Peyer's patch (tissue), 4 donors: ENCODE measurements around the gene RNF152. TPM values are rescaled to one million over a fixed set of nuclear protein-coding genes. Genes with fewer than 3 reads are reported as not detected.

Source experiments
- DNase-seq, 3 donors: peaks; one replicate each; pipeline ENCODE4 v3.0.0-alpha.2; 2017 to 2019
- H3K27ac ChIP-seq, 4 donors: fragments of 200-600 bp; sonication (generic); one replicate each; pipeline ENCODE4 v1.5.1; 2016 to 2019
- H3K27me3 ChIP-seq, 2 donors: fragments of 200-600 bp; sonication (generic); one replicate each; pipeline ENCODE4 v1.5.1; 2019
- H3K36me3 ChIP-seq, 3 donors: fragments of 200-600 bp; sonication (generic); one replicate each; pipeline ENCODE4 v1.5.1; 2016 to 2019
- H3K4me1 ChIP-seq, 4 donors: fragments of 200-600 bp; sonication (generic); one replicate each; pipeline ENCODE4 v1.5.1; 2016 to 2019
- H3K4me3 ChIP-seq, 4 donors: fragments of 200-600 bp; sonication (generic); 1 replicate in 3 of 4; 2 replicates in 1 of 4; pipeline ENCODE4 v1.5.1; 2016 to 2019; ENCODE audit warnings: mild to moderate bottlenecking in 1 of 4
- H3K9me3 ChIP-seq, 4 donors: fragments of 200-600 bp; sonication (generic); one replicate each; pipeline ENCODE4 v1.5.1; 2016 to 2019; ENCODE audit warnings: mild to moderate bottlenecking in 1 of 4
- CTCF ChIP-seq, 6 experiments: fragments of 450-650 bp in 4 of 6; fragments of 200-600 bp in 2 of 6; sonication (generic) in 1 of 6; IDR thresholded peaks; one replicate each; pipeline ENCODE4 v1.5.1; 2017 to 2019; ENCODE audit warnings: antibody characterized with exemption in 6 of 6, mild to moderate bottlenecking in 3 of 6, moderate library complexity in 1 of 6
- POLR2A ChIP-seq, 2 donors: fragments of 450-650 bp; IDR thresholded peaks; one replicate each; pipeline ENCODE4 v1.5.1; 2017; ENCODE audit warnings: antibody characterized with exemption in 2 of 2, mild to moderate bottlenecking in 2 of 2, moderate library complexity in 2 of 2
- total RNA-seq, 4 donors: library from RNA; depleted of rRNA; stranded (reverse); fragments of >200 nt; gene quantifications; one replicate each; pipeline ENCODE4 v1.1.0, GENCODE V29; 2016

RNF152 gene
- total RNA-seq, 4 donors from 2014 or later, result 17.3 to 185 (median 120) TPM

- no peak for DNase-seq
- no peaks in the 10 kb centered on the region for H3K9me3 ChIP-seq
- no peak for TF ChIP-seq POLR2A (IDR thresholded peaks at IDR 0.05)
- H3K27me3 ChIP-seq, result no peaks in the 10 kb centered on the region
- peaks cover 0 to under 1% (median 0%) of the 10 kb centered on the region in 4 donors for H3K4me1 ChIP-seq
- peaks cover 0 to 11% (median 0%) of the 10 kb centered on the region in 3 donors for H3K36me3 ChIP-seq
- H3K4me3 ChIP-seq, result no peak overlapping the region
- H3K27ac ChIP-seq, result no peak overlapping the region
Observed at GRCh38 chr18:61860302-61860701, 32.5 kb downstream of the RNF152 start.

- no peak overlapping the region for H3K27ac ChIP-seq
- peaks cover 0 to 11% (median 0%) of the 10 kb centered on the region in 3 donors for H3K36me3 ChIP-seq
- no peak for TF ChIP-seq CTCF (IDR thresholded peaks at IDR 0.05)
- TF ChIP-seq POLR2A (IDR thresholded peaks at IDR 0.05), result no peak
- H3K4me1 ChIP-seq, result peaks cover 0 to 9% (median 0%) of the 10 kb centered on the region in 4 donors
- no peaks in the 10 kb centered on the region for H3K9me3 ChIP-seq
- no peak overlapping the region for H3K4me3 ChIP-seq
- H3K27me3 ChIP-seq, result no peaks in the 10 kb centered on the region
- no peak for DNase-seq
Observed at GRCh38 chr18:61859113-61859512, 33.7 kb downstream of the RNF152 start.

- TF ChIP-seq CTCF (IDR thresholded peaks at IDR 0.05) (no peak), POLR2A (IDR thresholded peaks at IDR 0.05) (no peak)
- Histone ChIP-seq H3K4me1 (peaks cover 0 to 9% (median 0%) of the 10 kb centered on the region in 4 donors), H3K27ac (no peak overlapping the region), H3K9me3 (no peaks in the 10 kb centered on the region), H3K27me3 (no peaks in the 10 kb centered on the region), H3K36me3 (peaks cover 0 to 11% (median 0%) of the 10 kb centered on the region in 3 donors), H3K4me3 (no peak overlapping the region)
- no peak for DNase-seq
Observed at GRCh38 chr18:61856678-61857077, 36.1 kb downstream of the RNF152 start.

- H3K4me3 ChIP-seq, result no peak overlapping the region
- DNase-seq, result no peak
- H3K9me3 ChIP-seq, result no peaks in the 10 kb centered on the region
- no peak overlapping the region for H3K27ac ChIP-seq
- no peaks in the 10 kb centered on the region for H3K27me3 ChIP-seq
- H3K4me1 ChIP-seq, result peaks cover 0 to 9% (median 0%) of the 10 kb centered on the region in 4 donors
- TF ChIP-seq POLR2A (IDR thresholded peaks at IDR 0.05), result no peak
- no peak for TF ChIP-seq CTCF (IDR thresholded peaks at IDR 0.05)
- H3K36me3 ChIP-seq, result peaks cover 0 to 11% (median 0%) of the 10 kb centered on the region in 3 donors
Observed at GRCh38 chr18:61855449-61856378, 37.1 kb downstream of the RNF152 start.

GRCh38 chr18:61854578-61855448 lies 38.0 kb downstream of the RNF152 start:
- Histone ChIP-seq H3K4me1 (peaks cover 0 to 9% (median 0%) of the 10 kb centered on the region in 4 donors), H3K27ac (no peak overlapping the region)
- DNase-seq, result no peak

More at GRCh38 chr18:61854578-61855448, 38.0 kb downstream of the RNF152 start:
- no peak overlapping the region for H3K4me3 ChIP-seq
- peaks cover 0 to 11% (median 0%) of the 10 kb centered on the region in 3 donors for H3K36me3 ChIP-seq
- no peak for TF ChIP-seq CTCF (IDR thresholded peaks at IDR 0.05)
- no peak for TF ChIP-seq POLR2A (IDR thresholded peaks at IDR 0.05)
- H3K27me3 ChIP-seq, result no peaks in the 10 kb centered on the region
- no peaks in the 10 kb centered on the region for H3K9me3 ChIP-seq
